SH-SY5Y (cell line): Measurements from ENCODE around the gene ARHGAP18.

Source experiments
- GATA2 ChIP-seq: IDR thresholded peaks from 2 replicates; pipeline ENCODE4 v1.6.1; 2011; ENCODE audit warnings: mild to moderate bottlenecking, low read depth, low read length
- GATA3 ChIP-seq: IDR thresholded peaks from 2 replicates; pipeline ENCODE4 v1.6.1; 2011; ENCODE audit warnings: low read depth, mild to moderate bottlenecking, low read length, moderate library complexity

GRCh38 chr6:129597023-129597713 lies 112.8 kb downstream of the ARHGAP18 start:
- no peak for TF ChIP-seq GATA2
- TF ChIP-seq GATA3: no peak
